Activated CD8-positive, alpha-beta memory T cell treated with anti-CD3 and anti-CD28 coated beads for 36 hours (primary cell): ENCODE measurements around the gene C14orf180. TPM values are rescaled to one million over a fixed set of nuclear protein-coding genes. Genes with fewer than 3 reads are reported as not detected.

Experiments used
- CTCF ChIA-PET: fragments of 350-600 bp; sonication (Branson Sonifier 250); formaldehyde crosslinking; loops from one replicate; lab custom pipeline; 2021; ENCODE audit warnings: antibody characterized with exemption; lab: Charles Lee
- POLR2A ChIA-PET: fragments of 350-600 bp; sonication (Branson Sonifier 250); formaldehyde crosslinking; loops from one replicate; lab custom pipeline; 2021; ENCODE audit warnings: antibody characterized with exemption; lab: Charles Lee
- total RNA-seq, 2 experiments: library from RNA; stranded (reverse); gene quantifications; one replicate each; pipeline ENCODE4 v1.2.3, GENCODE V29; 2021

The C14orf180 gene
- total RNA-seq, 2 experiments from 2014 or later: not detected

- CTCF ChIA-PET: no interaction called here
- POLR2A ChIA-PET: no interaction called here
Measured at GRCh38 chr14:104549536-104550339, 29.8 kb upstream of the C14orf180 start.

- CTCF ChIA-PET: no interaction called here
- POLR2A ChIA-PET: no interaction called here
Measured at GRCh38 chr14:104550340-104550860, 29.2 kb upstream of the C14orf180 start.

- CTCF ChIA-PET: no interaction called here
- POLR2A ChIA-PET: no interaction called here
Measured at GRCh38 chr14:104550861-104551728, 28.5 kb upstream of the C14orf180 start.

GRCh38 chr14:104551851-104552737 is 27.5 kb upstream of the C14orf180 start:
- ChIA-PET POLR2A (no interaction called here), CTCF (no interaction called here)

- ChIA-PET POLR2A (no interaction called here), CTCF (no interaction called here)
Measured at GRCh38 chr14:104552738-104553125, 26.8 kb upstream of the C14orf180 start.

GRCh38 chr14:104553166-104554087 is 26.1 kb upstream of the C14orf180 start:
- POLR2A ChIA-PET: no interaction called here
- CTCF ChIA-PET: no interaction called here

- CTCF ChIA-PET: no interaction called here
- POLR2A ChIA-PET: no interaction called here
Measured at GRCh38 chr14:104554088-104554607, 25.4 kb upstream of the C14orf180 start.

- ChIA-PET POLR2A (no interaction called here), CTCF (no interaction called here)
Measured at GRCh38 chr14:104554608-104555429, 24.7 kb upstream of the C14orf180 start.

- ChIA-PET CTCF (no interaction called here), POLR2A (no interaction called here)
Measured at GRCh38 chr14:104555430-104556255, 23.9 kb upstream of the C14orf180 start.

GRCh38 chr14:104556256-104557021 is 23.1 kb upstream of the C14orf180 start:
- CTCF ChIA-PET: no interaction called here

GRCh38 chr14:104557086-104557485 is 22.5 kb upstream of the C14orf180 start:
- POLR2A ChIA-PET: no interaction called here
- CTCF ChIA-PET: no interaction called here

More at GRCh38 chr14:104556256-104557021, 23.1 kb upstream of the C14orf180 start:
- POLR2A ChIA-PET: no interaction called here

GRCh38 chr14:104557766-104558165 is 21.8 kb upstream of the C14orf180 start:
- ChIA-PET CTCF (no interaction called here), POLR2A (no interaction called here)

- ChIA-PET POLR2A (no interaction called here), CTCF (no interaction called here)
Measured at GRCh38 chr14:104558231-104559027, 21.1 kb upstream of the C14orf180 start.

GRCh38 chr14:104559028-104559803 is 20.3 kb upstream of the C14orf180 start:
- POLR2A ChIA-PET: no interaction called here
- CTCF ChIA-PET: no interaction called here
